Activated naive CD4-positive, alpha-beta T cell (primary cell): ENCODE results near the gene LRRC25.

Source experiments
- DNase-seq, 4 experiments: peaks; one replicate each; lab custom pipeline; 2025; lab: John Stamatoyannopoulos, UW

LRRC25 gene

DNA sequence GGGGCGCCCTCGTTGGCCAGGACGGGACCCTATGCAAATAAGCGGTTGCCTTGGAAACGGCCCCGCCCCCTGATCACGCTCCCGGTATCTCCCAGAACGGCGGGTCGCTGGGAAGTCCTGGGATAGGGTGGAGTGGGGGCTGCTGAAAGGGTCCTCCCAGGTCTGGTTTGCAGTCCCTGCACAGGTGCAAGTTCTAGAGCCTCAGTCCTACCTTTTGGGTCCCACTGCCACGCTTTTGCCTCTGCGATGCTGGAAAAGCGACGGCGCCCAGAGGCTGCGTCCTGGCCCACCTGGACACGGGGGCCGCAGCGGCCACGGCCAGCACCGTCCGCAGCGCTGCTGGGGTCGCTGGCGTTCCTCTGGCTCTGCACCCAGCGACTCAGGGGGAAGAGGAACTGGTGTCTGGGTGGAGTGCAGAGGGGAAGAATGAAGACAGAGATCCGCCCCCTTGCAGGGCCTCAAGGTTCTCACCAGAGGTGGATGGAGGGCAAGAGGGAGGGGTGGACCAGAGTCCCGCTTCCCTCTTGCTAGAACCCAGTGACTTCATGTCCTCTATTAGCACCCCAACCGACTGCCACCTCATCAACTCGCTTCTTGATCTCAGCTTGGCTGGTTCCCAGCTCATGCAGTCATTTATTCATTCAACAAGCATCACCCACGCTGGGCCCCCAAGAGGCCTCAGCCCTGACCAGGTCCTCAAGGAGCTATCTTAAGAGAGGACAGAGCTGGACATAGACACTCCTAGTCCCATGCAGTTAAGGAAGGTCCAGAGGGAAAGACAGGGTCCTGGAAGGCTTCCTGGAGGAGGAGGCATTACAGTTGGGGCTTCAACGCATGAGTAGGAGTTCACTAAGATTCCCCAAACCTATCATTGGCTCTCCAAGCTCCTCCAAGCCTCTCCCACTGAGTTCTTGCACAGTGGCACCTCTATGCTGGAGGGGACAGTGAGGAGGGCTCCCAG lies at the start of gene LRRC25:
Gene LRRC25 (minus strand): TSS at position 381 of the 961 bp plus-strand sequence. CDS start 659 bp downstream, outside the sequence.
- no peak for DNase-seq

DNA sequence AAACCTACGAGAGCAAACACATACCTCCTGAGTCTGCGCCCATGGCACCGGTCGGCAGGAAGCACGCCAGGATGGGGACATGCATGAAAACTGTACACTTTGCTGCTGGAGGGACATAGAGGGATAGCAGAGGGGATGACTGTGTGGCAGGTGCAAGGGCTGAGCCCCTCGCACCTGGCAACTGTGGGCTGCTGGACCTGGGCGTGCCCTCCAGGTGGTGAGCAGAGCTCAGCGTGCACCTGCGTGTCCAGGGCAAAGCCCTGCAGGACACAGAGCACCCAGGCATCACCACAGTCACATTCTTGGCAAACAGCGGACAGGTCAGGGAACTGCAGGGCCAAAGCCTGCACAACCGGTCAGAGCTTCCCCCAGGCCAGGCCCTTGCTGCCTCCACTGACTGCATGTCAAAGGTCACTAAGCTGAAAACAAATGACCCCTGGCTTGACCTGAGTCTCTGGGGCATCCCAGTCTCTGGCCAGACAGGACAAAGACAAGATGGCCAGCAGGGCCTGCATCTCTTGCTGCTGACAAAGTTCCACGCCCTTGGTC lies 49.5 kb upstream of the LRRC25 start:
- no peak for DNase-seq

DNA sequence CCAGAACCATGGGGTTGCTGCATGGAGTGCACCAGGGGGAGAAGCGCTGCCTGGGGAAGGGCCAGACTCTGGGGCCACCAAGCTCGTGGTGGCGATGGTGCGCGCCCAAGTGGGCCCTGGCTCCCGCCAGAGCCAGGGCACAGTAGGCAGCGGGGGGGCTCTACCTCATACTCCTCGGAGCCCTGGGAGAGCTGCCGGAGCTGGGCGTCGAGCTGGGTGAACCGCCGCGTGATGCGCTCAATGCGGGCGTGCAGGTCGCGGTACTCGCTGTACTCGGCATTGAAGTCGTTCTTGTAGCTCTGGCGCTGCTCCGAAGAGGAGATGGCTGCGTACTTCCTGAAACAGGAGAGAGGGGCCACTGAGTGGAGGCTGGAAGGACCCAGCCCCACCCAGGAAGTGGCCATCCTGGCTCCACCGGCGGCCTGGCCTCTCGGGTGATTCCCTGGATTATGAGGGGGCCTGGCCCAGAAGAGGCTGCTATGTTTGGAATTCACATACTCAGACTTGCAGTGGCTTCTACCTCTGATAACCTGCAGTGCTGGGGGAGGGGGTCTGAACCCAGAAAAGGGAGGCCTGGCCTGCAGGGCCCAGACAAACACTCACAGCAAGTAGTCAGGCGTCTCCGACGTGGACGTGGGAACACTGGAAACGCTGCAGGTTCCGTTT lies 48.9 kb upstream of the LRRC25 start:
- no peak for DNase-seq

DNA sequence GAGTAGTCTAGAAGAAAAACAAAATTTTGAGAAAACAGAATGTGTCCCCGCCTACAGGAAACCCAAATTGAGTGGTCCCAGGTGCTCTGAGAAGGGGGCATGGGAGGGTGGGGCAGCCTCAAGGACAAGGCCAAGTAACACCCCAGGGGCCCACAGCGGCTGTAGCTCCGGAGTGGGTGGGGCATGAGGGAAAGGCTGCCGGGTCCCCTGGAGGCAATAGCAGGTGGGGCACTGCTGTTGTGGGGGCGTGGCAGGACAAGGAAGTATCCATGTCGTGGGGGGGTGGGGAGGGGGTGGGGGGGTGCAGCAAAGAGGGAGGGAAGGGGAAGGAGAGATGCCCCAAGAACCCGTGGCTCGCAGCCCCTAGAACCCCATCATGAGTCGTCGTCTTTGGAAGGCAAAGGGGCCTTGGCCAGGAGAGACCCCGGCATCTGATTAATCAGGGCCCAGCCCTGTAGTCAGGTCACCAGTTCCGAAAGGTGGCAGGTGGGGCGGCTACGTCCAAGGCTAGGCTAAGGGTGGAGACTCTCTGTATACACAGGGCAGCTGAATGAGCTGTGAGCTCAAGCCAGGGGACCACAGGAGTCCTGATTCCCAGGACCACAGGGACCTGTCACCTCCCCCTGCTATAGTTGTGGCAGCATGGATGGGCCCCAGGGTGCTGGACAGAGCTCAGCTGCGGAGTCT lies 48.0 kb upstream of the LRRC25 start:
- DNase-seq = no peak

- DNase-seq = no peak
Observed at GRCh38 chr19:18444513-18444912, 47.1 kb upstream of the LRRC25 start.

- no peak for DNase-seq
Observed at GRCh38 chr19:18443831-18444230, 46.4 kb upstream of the LRRC25 start.

GRCh38 chr19:18443406-18443805 lies 46.0 kb upstream of the LRRC25 start:
- DNase-seq = no peak

GRCh38 chr19:18442941-18443340 lies 45.5 kb upstream of the LRRC25 start:
- DNase-seq = no peak

DNA sequence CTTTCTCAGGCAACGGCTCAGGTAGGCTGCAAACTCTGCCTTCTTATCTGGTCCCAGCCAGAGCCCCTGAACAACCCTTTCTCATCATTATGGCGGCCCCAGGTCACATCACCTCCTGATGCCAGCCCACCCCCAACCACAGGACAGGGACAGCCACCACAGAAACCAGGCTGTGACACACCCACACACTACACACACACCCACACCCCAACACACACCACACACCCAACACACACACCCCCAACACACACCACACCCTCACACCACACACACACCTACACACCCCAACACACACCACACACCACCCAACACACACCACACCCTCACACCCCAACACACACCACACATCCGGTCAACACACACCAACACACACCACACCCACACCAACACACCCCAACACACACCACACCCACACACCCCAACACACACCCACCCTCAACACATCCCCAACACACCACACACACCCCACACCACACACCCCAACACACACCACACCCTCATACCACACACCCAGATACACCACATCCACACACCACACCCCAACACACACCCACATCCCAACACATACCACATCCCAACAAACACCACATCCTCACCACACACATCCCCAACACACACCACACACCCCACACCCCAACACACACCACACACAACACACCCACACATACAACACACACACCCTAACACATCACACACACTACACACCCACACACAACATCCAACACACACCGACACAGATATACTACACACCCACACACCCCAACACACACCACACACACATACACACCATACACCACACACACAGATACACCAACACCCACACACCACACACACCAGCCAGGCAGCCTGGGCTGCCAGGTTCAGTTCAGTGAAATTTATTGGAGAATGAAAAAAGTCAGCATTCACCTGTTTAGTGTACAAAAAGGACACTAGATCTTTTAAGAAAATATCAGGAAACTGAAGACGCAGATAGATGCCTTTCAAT lies 44.7 kb upstream of the LRRC25 start:
- no peak for DNase-seq

GRCh38 chr19:18440936-18441803 lies 43.7 kb upstream of the LRRC25 start:
- no peak for DNase-seq

DNA sequence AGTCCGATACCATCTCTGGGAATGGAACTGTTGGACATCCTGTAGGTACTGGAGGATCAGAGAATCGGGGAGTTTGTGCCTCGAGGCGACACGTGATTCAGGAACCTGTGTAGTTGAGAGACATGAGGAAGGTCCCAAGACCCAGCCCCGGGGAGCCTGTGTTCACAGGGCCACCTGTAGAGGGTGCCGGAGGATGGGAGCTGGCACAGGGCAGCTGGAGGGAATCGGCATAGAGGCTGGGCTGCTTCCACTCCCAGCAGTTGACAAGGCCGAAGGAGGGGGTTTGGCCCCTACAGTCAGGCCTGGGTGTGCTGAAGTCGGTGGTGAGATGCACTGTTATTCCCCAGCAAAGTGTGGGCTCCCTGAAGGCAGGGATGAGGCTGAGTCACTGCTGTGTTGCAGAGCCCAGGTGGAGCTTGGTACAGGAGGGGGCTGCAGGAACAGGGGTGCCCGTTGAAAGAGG lies 43.0 kb upstream of the LRRC25 start:
- DNase-seq = peak in 1 of 4 experiments; percentile 16

GRCh38 chr19:18439910-18440237 lies 42.5 kb upstream of the LRRC25 start:
- no peak for DNase-seq

- DNase-seq = no peak
Observed at GRCh38 chr19:18439025-18439909, 41.8 kb upstream of the LRRC25 start.

DNA sequence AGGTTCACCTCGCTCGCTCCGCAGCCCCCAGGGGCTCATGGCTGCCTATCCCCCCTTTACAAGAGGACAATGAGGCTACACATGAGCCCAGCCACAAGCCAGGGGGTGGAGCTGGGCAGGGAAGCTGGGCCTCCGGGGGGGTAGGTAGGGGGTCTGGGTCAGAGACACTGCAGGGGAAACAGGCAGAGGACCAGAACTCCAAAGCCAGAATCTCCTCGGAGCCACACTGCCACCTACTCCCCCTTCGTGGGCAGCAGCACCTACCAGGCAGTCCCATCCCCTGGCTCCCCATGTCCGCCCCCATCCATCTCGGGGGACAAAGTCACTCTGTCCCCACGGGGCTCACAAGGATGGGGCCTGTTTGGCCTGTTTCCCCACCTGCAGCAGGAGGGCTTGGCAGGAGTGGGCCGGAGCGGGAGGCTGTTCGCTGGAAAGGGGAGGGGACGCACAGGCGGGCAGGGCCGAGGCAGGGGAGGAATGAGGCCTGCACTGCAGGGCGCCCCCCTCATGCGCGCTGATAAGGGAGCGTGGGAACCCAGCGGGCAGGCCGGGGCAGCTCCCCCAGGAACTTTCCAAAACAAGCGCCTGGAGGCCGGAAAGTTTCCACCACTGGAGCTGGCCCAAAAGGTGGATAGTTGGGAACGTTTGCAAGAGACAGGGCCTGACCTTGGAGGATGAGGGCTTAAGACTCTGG lies 41.1 kb upstream of the LRRC25 start:
- no peak for DNase-seq

DNA sequence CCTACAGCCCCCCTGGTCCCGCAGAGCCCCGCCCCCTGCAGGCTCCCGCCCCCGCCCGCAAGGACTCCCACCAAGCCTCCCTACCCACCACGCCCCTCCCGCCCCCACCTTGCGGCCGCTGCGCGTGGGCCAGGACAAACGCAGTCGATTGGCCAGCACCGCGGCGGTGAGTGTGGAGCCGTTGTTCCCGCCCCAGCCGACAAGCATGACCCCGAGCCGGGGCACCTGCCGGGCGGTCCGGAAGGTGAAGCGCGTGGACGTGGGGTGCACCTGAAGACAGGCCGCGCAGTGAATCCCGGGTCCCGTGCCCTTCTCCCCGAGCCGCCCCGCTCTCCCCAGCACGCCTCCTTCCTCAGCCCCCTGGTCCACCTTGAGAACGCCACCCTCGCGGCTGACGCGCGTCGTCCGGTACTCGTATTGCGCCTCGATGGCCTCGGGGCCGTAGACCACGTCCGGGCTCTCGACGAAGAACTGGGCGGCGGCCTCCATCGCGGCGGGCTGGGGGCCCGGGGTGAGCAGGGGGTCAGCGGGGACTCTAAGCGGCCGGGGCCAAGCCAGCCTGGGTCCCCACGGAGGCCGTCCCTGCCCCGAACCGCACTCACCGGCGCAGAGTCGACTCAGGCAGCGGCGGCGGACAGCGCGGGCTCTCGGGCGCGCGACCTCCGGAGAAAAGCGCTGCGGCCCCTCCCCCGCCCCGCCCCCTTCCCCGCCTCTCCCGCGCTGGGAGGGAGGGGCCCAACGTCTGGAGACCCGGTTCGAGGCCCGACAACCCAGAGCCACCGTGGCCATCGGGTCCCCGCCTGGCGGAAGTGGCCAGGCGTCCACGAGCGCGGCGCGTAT lies 40.3 kb upstream of the LRRC25 start, which contains the start of gene ISYNA1:
Gene ISYNA1 (minus strand): TSS at position 643 of the 840 bp plus-strand sequence. CDS start 154 bp downstream, at position 489.
- peak in 2 of 4 experiments; percentile 18 to 63 for DNase-seq

DNA sequence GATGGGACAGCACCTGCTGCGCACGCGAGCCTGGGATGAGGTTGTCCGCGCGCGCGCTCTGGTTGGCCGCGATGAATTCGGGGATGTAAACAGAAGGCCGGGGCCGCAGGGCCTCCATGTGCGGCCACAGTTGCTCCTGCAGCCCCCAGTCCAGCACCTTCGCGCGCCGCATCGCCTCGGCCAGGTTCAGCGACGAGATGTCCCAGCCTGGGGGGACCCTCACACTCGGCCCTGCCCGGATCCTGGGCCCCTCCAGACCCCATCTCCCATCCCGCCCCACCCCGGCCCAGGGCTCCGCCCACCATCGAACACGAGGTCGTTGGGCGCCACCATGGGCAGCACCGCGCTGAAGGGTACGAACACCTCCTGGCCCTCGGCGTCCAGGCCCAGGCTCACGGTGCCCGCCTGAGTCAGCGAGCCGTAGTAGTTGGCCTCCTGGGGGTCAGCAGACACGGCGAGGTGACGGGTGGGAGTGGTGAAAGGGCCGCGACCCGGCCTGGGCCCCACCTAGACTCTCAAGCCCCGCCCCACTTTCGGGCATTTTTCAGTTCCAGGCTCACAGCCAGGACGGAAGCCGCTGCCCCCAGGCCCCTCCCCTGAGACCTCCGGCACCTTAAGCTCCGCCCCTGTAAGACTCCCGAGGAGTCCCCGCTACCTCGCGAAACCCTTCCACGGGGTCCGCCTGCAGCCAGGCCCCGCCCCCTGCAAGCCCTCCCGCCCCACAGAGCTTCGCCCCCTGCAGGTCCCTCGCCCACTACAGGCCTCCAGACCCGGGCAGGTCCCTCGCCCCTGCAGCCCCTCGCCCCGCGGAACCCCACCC lies 39.5 kb upstream of the LRRC25 start:
- DNase-seq = peak in 2 of 4 experiments; percentile 54 to 71
